ENCODE measurements around the gene NPFFR2.
A peak's percentile ranks its signal among the peaks of the same experiment; 100 is the strongest.
"Not testable (repeated sequence)": the region's sequence is repeated elsewhere in the genome, so short reads cannot be mapped to it uniquely, and the experiment has no call there.

NPFFR2 gene

GRCh38 chr4:72111863-72112262 lies 80.1 kb downstream of the NPFFR2 start:
- no peak for DNase-seq (ENCODE audit: low spot score)

GRCh38 chr4:72112514-72113156 lies 80.8 kb downstream of the NPFFR2 start:
- peak; percentile 2 for DNase-seq (ENCODE audit: low spot score)

- DNase-seq (ENCODE audit: low spot score) = no peak
Measured at GRCh38 chr4:72118017-72118416, 86.2 kb downstream of the NPFFR2 start.

- no peak for DNase-seq (ENCODE audit: low spot score)
Measured at GRCh38 chr4:72119946-72120345, 88.1 kb downstream of the NPFFR2 start.

- no peak for DNase-seq (ENCODE audit: low spot score)
Measured at GRCh38 chr4:72128741-72129140, 96.9 kb downstream of the NPFFR2 start.

- no peak for DNase-seq (ENCODE audit: low spot score)
Measured at GRCh38 chr4:72136429-72136828, 104.6 kb downstream of the NPFFR2 start.

GRCh38 chr4:72139997-72140396 lies 108.2 kb downstream of the NPFFR2 start:
- DNase-seq (ENCODE audit: low spot score) = not testable (repeated sequence)

GRCh38 chr4:72144241-72144640 lies 112.4 kb downstream of the NPFFR2 start:
- no peak for DNase-seq (ENCODE audit: low spot score)

- DNase-seq (ENCODE audit: low spot score) = no peak
Measured at GRCh38 chr4:72152731-72153130, 120.9 kb downstream of the NPFFR2 start.

- DNase-seq (ENCODE audit: low spot score) = not testable (repeated sequence)
Measured at GRCh38 chr4:72153634-72154033, 121.8 kb downstream of the NPFFR2 start.

GRCh38 chr4:72169285-72169684 lies 137.5 kb downstream of the NPFFR2 start:
- not testable (repeated sequence) for DNase-seq (ENCODE audit: low spot score)

- no peak for DNase-seq (ENCODE audit: low spot score)
Measured at GRCh38 chr4:72169861-72170260, 138.1 kb downstream of the NPFFR2 start.

GRCh38 chr4:72171761-72172160 lies 140.0 kb downstream of the NPFFR2 start:
- DNase-seq (ENCODE audit: low spot score) = no peak

GRCh38 chr4:72179342-72179741 lies 147.5 kb downstream of the NPFFR2 start:
- DNase-seq (ENCODE audit: low spot score) = no peak

GRCh38 chr4:72186714-72187113 lies 154.9 kb downstream of the NPFFR2 start:
- DNase-seq (ENCODE audit: low spot score) = no peak

GRCh38 chr4:72194046-72194445 lies 162.2 kb downstream of the NPFFR2 start:
- DNase-seq (ENCODE audit: low spot score) = no peak

- no peak for DNase-seq (ENCODE audit: low spot score)
Measured at GRCh38 chr4:72194453-72194852, 162.7 kb downstream of the NPFFR2 start.
